Adrenal gland (tissue), 5 donors: ENCODE measurements around the gene C10orf90.

Experiments
- CTCF ChIP-seq, 6 experiments: fragments of 450-650 bp in 4 of 6; fragments of 200-600 bp in 2 of 6; sonication (generic) in 1 of 6; IDR thresholded peaks; 1 replicate in 5 of 6; 2 replicates in 1 of 6; pipeline versions ENCODE4 v1.5.1 to v1.8.0; 2016 to 2021; ENCODE audit warnings: antibody characterized with exemption in 6 of 6, mild to moderate bottlenecking in 2 of 6, moderate library complexity in 1 of 6
- POLR2A ChIP-seq, 2 donors: fragments of 450-650 bp; IDR thresholded peaks; one replicate each; pipeline ENCODE4 v1.6.1; 2017; ENCODE audit warnings: antibody characterized with exemption in 2 of 2, mild to moderate bottlenecking in 2 of 2, moderate library complexity in 1 of 2
- donor health status: DM: no; HTN: no; CAD: no.

- no peak for TF ChIP-seq CTCF (IDR thresholded peaks at IDR 0.05)
- no peak for TF ChIP-seq POLR2A (IDR thresholded peaks at IDR 0.05)
These were observed 199.5 kb downstream of the C10orf90 start for GRCh38 chr10:126470991-126471390.
